RWPE1 (cell line): ENCODE data around the gene LCMT2.
"Not testable (repeated sequence)": the region's sequence is repeated elsewhere in the genome, so short reads cannot be mapped to it uniquely, and the experiment has no call there.

Experiments used
- CTCF ChIA-PET: fragments of 350-600 bp; sonication (Branson Sonifier 250); formaldehyde crosslinking; extraction: SDS; loops from one replicate; lab custom pipeline; 2021; lab: Yijun Ruan, JAX
- POLR2A ChIA-PET: fragments of 400-600 bp; formaldehyde crosslinking; extraction: SDS; loops from one replicate; lab custom pipeline; 2020; ENCODE audit warnings: antibody characterized with exemption; ENCODE audit not compliant: low non-redundant PET; lab: Yijun Ruan, JAX
- DNase-seq: peaks from one replicate; pipeline ENCODE4 v3.0.0; 2012; ENCODE audit warnings: low spot score
- H3K27ac ChIP-seq: fragments of 450-650 bp; 2 replicates; pipeline ENCODE4 v1.5.1; 2017
- CTCF ChIP-seq: fragments of 450-650 bp; conservative IDR thresholded peaks from 2 replicates; pipeline ENCODE4 v1.5.1; 2017; ENCODE audit warnings: low read depth, mild to moderate bottlenecking

The LCMT2 gene

GRCh38 chr15:43294091-43294706 lies 36.2 kb downstream of the LCMT2 start:
- POLR2A ChIA-PET, result no interaction called here
- no peak for DNase-seq
- no peak overlapping the region for H3K27ac ChIP-seq
- CTCF ChIA-PET, result no interaction called here
- no peak for TF ChIP-seq CTCF

GRCh38 chr15:43293432-43293831 lies 36.9 kb downstream of the LCMT2 start:
- ChIA-PET POLR2A (no interaction called here), CTCF (interaction anchor here (0.7 kb wide), 1 partner anchor 605 kb away, joined by 3 read pairs; no protein-coding TSS in a partner anchor)
- no peak for TF ChIP-seq CTCF
- no peak for DNase-seq
- no peak overlapping the region for H3K27ac ChIP-seq

- no peak for DNase-seq
- no peak overlapping the region for H3K27ac ChIP-seq
- CTCF ChIA-PET, result no interaction called here
- POLR2A ChIA-PET, result no interaction called here
- TF ChIP-seq CTCF, result no peak
These were observed 37.8 kb downstream of the LCMT2 start for GRCh38 chr15:43292375-43293078.

- H3K27ac ChIP-seq, DNase-seq, CTCF ChIA-PET, POLR2A ChIA-PET: not testable (repeated sequence)
These were observed 40.7 kb downstream of the LCMT2 start for GRCh38 chr15:43289656-43290055.

GRCh38 chr15:43287254-43287653 lies 43.1 kb downstream of the LCMT2 start:
- no peak for TF ChIP-seq CTCF
- ChIA-PET CTCF (interaction anchor here (0.6 to 4.2 kb wide), 3 partner anchors 62 to 296 kb away, joined by 4 to 95 read pairs (median 4); no protein-coding TSS in a partner anchor), POLR2A (no interaction called here)

GRCh38 chr15:43286074-43286473 lies 44.3 kb downstream of the LCMT2 start:
- DNase-seq, result no peak
- no peak for TF ChIP-seq CTCF
- H3K27ac ChIP-seq, result no peak overlapping the region
- POLR2A ChIA-PET, result no interaction called here
- CTCF ChIA-PET, result interaction anchor here (0.5 to 4.2 kb wide), 29 partner anchors 9 to 581 kb away, joined by 3 to 95 read pairs (median 4); partner anchors contain the start of genes CCNDBP1 and EPB42

More at GRCh38 chr15:43287254-43287653, 43.1 kb downstream of the LCMT2 start:
- DNase-seq, result no peak
- no peak overlapping the region for H3K27ac ChIP-seq
